ENCODE measurements around the gene NCAM1.

GRCh38 chr11:113111156-113111555 lies 149.9 kb downstream of the NCAM1 start:
- TF ChIP-seq TARDBP (IDR thresholded peaks at IDR 0.05) (no peak), ARNT (IDR thresholded peaks at IDR 0.05) (no peak), FOXK2 (IDR thresholded peaks at IDR 0.05) (no peak), FOXA1 (IDR thresholded peaks at IDR 0.05) (no peak), SP1 (IDR thresholded peaks at IDR 0.05) (no peak), FOXM1 (IDR thresholded peaks at IDR 0.05; ENCODE audit: borderline replicate concordance) (no peak), ZNF384 (IDR thresholded peaks at IDR 0.05) (no peak), NFRKB (IDR thresholded peaks at IDR 0.05) (no peak), SUZ12 (IDR thresholded peaks at IDR 0.05) (no peak), BHLHE40 (IDR thresholded peaks at IDR 0.05; ENCODE audit: borderline replicate concordance) (no peak), CTBP1 (IDR thresholded peaks at IDR 0.05; ENCODE audit: borderline replicate concordance) (no peak), L3MBTL2 (conservative IDR thresholded peaks at IDR 0.05) (no peak)
